ENCODE results near the gene CDH1.
"Not testable (repeated sequence)": the region's sequence is repeated elsewhere in the genome, so short reads cannot be mapped to it uniquely, and the experiment has no call there.

CDH1 gene

GRCh38 chr16:68782198-68783174 is 45.4 kb downstream of the CDH1 start:
- TF ChIP-seq ZFX (IDR thresholded peaks at IDR 0.05) (no peak), CTCF (conservative IDR thresholded peaks at IDR 0.05) (no peak)
- H3K27ac ChIP-seq: peak overlapping the region; percentile 8; the same call in 1 of the 2 replicates

GRCh38 chr16:68784226-68784625 is 47.1 kb downstream of the CDH1 start:
- TF ChIP-seq ZFX (IDR thresholded peaks at IDR 0.05) (no peak), CTCF (conservative IDR thresholded peaks at IDR 0.05) (no peak)
- no peak overlapping the region for H3K27ac ChIP-seq

- no peak for TF ChIP-seq ZFX (IDR thresholded peaks at IDR 0.05)
- no peak for TF ChIP-seq CTCF (conservative IDR thresholded peaks at IDR 0.05)
- H3K27ac ChIP-seq: no peak overlapping the region
These were observed 47.6 kb downstream of the CDH1 start for GRCh38 chr16:68784721-68785120.

GRCh38 chr16:68785715-68786114 is 48.6 kb downstream of the CDH1 start:
- TF ChIP-seq ZFX (IDR thresholded peaks at IDR 0.05): no peak
- no peak for TF ChIP-seq CTCF (conservative IDR thresholded peaks at IDR 0.05)
- H3K27ac ChIP-seq: no peak overlapping the region

GRCh38 chr16:68786685-68787418 is 49.8 kb downstream of the CDH1 start:
- TF ChIP-seq CTCF (conservative IDR thresholded peaks at IDR 0.05) (no peak), ZFX (IDR thresholded peaks at IDR 0.05) (no peak)
- H3K27ac ChIP-seq: no peak overlapping the region

GRCh38 chr16:68787419-68787807 is 50.3 kb downstream of the CDH1 start:
- not testable (repeated sequence) for H3K27ac ChIP-seq

GRCh38 chr16:68790130-68790761 is 53.2 kb downstream of the CDH1 start:
- TF ChIP-seq CTCF (conservative IDR thresholded peaks at IDR 0.05) (no peak), ZFX (IDR thresholded peaks at IDR 0.05) (no peak)
- no peak overlapping the region for H3K27ac ChIP-seq

Measured in C4-2B (cell line).